IMR-90 (cell line): ENCODE measurements around the gene GAL3ST2.
"Not testable (repeated sequence)": the region's sequence is repeated elsewhere in the genome, so short reads cannot be mapped to it uniquely, and the experiment has no call there.

ENCODE experiments used
- CEBPB ChIP-seq: IDR thresholded peaks from 2 replicates; pipeline ENCODE4 v1.6.1; 2012; ENCODE audit warnings: low read depth, low read length, improper control_type of control experiment
- FOS ChIP-seq: fragments of 150-350 bp; IDR thresholded peaks from 2 replicates; pipeline ENCODE4 v1.6.1; 2016; ENCODE audit warnings: low read depth, low read length
- MAFK ChIP-seq: IDR thresholded peaks from 2 replicates; pipeline ENCODE4 v1.6.1; 2012; ENCODE audit warnings: low read depth, low read length, improper control_type of control experiment
- MXI1 ChIP-seq: IDR thresholded peaks from 2 replicates; pipeline ENCODE4 v1.6.1; 2012; ENCODE audit warnings: low read depth, mild to moderate bottlenecking, low read length, moderate library complexity, borderline replicate concordance
- POLR2A ChIP-seq: IDR thresholded peaks from 2 replicates; pipeline ENCODE4 v1.6.1; 2012; ENCODE audit warnings: mild to moderate bottlenecking, low read depth, low read length
- RFX5 ChIP-seq: IDR thresholded peaks from 2 replicates; pipeline ENCODE4 v1.8.0; 2012; ENCODE audit warnings: low read depth, mild to moderate bottlenecking, low read length, moderate library complexity
- USF2 ChIP-seq: fragments of 150-350 bp; IDR thresholded peaks from 2 replicates; pipeline ENCODE4 v1.6.1; 2017; ENCODE audit warnings: mild to moderate bottlenecking, antibody characterized with exemption, low read length, low read depth
- TF ChIP-seq, protein P1 (sequence below): conservative IDR thresholded peaks from 2 replicates; pipeline ENCODE4 v1.5.1; 2012; ENCODE audit warnings: mild to moderate bottlenecking, low read depth, low read length, improper control_type of control experiment

DNA sequence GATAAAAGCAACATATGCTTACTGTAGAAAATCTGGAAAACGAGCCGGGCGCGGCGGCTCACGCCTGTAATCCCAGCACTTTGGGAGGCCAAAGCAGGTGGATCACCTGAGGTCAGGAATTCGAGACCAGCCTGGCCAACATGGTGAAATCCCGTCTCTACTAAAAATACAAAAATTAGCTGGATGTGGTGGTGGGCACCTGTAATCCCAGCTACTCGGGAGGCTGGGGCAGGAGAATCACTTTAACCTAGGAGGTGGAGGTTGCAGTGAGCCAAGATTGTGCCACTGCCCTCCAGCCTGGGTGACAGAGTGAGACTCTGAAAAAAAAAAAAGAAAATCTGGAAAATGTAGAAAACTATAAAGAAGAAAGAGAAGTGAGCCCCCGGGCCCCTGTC lies 41.2 kb downstream of the GAL3ST2 start:
- TF ChIP-seq, protein P1, sequence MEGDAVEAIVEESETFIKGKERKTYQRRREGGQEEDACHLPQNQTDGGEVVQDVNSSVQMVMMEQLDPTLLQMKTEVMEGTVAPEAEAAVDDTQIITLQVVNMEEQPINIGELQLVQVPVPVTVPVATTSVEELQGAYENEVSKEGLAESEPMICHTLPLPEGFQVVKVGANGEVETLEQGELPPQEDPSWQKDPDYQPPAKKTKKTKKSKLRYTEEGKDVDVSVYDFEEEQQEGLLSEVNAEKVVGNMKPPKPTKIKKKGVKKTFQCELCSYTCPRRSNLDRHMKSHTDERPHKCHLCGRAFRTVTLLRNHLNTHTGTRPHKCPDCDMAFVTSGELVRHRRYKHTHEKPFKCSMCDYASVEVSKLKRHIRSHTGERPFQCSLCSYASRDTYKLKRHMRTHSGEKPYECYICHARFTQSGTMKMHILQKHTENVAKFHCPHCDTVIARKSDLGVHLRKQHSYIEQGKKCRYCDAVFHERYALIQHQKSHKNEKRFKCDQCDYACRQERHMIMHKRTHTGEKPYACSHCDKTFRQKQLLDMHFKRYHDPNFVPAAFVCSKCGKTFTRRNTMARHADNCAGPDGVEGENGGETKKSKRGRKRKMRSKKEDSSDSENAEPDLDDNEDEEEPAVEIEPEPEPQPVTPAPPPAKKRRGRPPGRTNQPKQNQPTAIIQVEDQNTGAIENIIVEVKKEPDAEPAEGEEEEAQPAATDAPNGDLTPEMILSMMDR: not testable (repeated sequence)
- not testable (repeated sequence) for TF ChIP-seq FOS, USF2, POLR2A, MXI1, CEBPB, MAFK, RFX5
